ENCODE results near the gene SCG3. TPM values are rescaled to one million over a fixed set of nuclear protein-coding genes. Genes with fewer than 3 reads are reported as not detected.

SCG3 gene
- total RNA-seq, 1 donor = under 0.01 TPM

GRCh38 chr15:51755790-51756189 lies 74.5 kb downstream of the SCG3 start:
- no peak for DNase-seq (ENCODE audit: low read depth in 2 of 3, low spot score in 2 of 3)

- DNase-seq (ENCODE audit: low read depth in 2 of 3, low spot score in 2 of 3) = no peak
Measured at GRCh38 chr15:51756482-51756881, 75.2 kb downstream of the SCG3 start.

DNA sequence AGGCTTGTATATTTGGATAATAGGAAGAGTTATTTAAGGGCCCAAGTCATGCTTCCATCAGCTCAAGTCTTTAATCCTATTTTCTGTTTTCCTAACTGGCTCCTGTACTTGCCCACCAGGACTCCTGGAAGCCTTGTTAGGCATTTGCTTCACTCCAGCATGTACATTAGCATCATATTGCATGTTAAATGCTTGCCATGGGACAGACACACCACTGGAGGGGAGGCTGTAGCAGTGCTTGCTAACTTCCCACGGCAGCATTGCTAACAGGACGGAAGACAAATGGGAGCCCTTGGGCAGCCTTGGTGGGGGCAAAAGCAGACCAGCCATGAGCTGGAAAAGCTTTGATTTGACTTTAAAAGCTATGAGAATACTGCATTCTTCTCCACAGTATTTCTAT lies 76.1 kb downstream of the SCG3 start:
- no peak for DNase-seq (ENCODE audit: low read depth in 2 of 3, low spot score in 2 of 3)

- DNase-seq (ENCODE audit: low read depth in 2 of 3, low spot score in 2 of 3) = no peak
Measured at GRCh38 chr15:51758645-51759044, 77.3 kb downstream of the SCG3 start.

- no peak for DNase-seq (ENCODE audit: low read depth in 2 of 3, low spot score in 2 of 3)
Measured at GRCh38 chr15:51759557-51760070, 78.3 kb downstream of the SCG3 start.

DNA sequence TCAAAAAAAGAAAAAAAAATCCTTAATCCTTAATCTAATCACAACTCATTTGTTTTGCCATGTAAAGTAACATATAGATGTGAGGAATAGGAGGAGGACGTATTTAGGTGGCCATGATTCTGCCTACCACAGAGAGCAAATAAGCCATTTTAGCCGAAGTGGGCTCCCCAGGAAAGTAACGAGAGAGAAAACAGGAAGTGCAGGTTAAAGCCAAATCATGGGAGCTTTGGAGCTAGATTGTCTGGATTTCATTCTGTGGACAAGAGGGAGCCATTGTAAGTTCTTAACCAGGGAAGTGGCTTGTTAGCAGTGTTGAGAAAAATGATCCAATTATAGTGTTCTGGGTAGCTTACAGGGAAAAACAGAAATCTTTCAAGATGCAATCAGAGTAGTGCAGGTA lies 79.5 kb downstream of the SCG3 start:
- no peak for DNase-seq (ENCODE audit: low read depth in 2 of 3, low spot score in 2 of 3)

DNA sequence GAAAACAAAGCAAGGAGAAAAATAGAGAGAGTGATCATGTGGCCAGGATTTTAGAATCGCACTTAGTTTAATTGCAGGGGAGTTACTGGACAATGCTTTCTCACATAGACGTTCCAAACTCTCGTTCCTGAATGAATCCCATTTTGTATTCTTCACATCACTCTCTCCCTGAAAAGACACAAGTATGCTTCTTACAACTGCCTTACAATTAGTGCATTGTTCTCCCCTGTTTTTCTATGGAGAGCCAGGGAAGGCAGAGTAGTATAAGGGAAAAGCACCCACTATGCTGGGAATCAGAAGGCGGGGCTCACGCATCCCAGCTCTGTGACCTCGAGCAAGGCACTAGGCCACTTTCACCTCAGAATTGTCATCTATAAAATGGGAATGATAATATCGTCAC lies 84.4 kb downstream of the SCG3 start:
- DNase-seq (ENCODE audit: low read depth in 2 of 3, low spot score in 2 of 3) = no peak

GRCh38 chr15:51766341-51766740 lies 85.0 kb downstream of the SCG3 start:
- DNase-seq (ENCODE audit: low read depth in 2 of 3, low spot score in 2 of 3) = no peak

- DNase-seq (ENCODE audit: low read depth in 2 of 3, low spot score in 2 of 3) = no peak
Measured at GRCh38 chr15:51768018-51768417, 86.7 kb downstream of the SCG3 start.

Other genes with a start within 250 kb of the SCG3 start
- 22.1 TPM for gene DMXL2, start 58.7 kb upstream of the SCG3 start, total RNA-seq
- gene LYSMD2, start 56.2 kb downstream of the SCG3 start, total RNA-seq = 30.4 TPM
- gene TMOD2, start 70.1 kb downstream of the SCG3 start, total RNA-seq = 5.1 TPM
- 13.7 TPM for gene TMOD3, start 148.2 kb downstream of the SCG3 start, total RNA-seq